T-cell (primary cell): ENCODE results near the gene APOD. TPM values are rescaled to one million over a fixed set of nuclear protein-coding genes. Genes with fewer than 3 reads are reported as not detected.

Experiments used
- ATAC-seq, 4 experiments: fragments of 200-7000 bp in 3 of 4; fragments of 150-1000 bp in 1 of 4; cut with Tn5 transposase; replicated peaks in 1 of 4; 1 replicate in 3 of 4; 2 replicates in 1 of 4; pipeline ENCODE4 v1.10.0; 2021; ENCODE audit warnings: moderate library complexity in 3 of 4, mild to moderate bottlenecking in 2 of 4, moderate number of reproducible peaks in 1 of 4
- CTCF ChIA-PET, 2 donors: fragments of 300-600 bp; sonication (Branson Sonifier 250); formaldehyde crosslinking; loops; one replicate each; lab custom pipeline; 2022; ENCODE audit warnings: antibody characterized with exemption in 2 of 2; lab: Charles Lee
- POLR2A ChIA-PET, 2 donors: fragments of 300-600 bp; sonication (Branson Sonifier 250); formaldehyde crosslinking; loops; one replicate each; lab custom pipeline; 2022; ENCODE audit warnings: antibody characterized with exemption in 2 of 2; lab: Charles Lee
- DNase-seq, 35 experiments: peaks; one replicate each; pipeline versions ENCODE4 v3.0.0 to v3.0.0-alpha.2; 2013 to 2023
- H3K27ac ChIP-seq: one replicate; pipeline ENCODE4 v1.5.1; 2013; ENCODE audit warnings: low read length
- H3K27me3 ChIP-seq, 2 experiments: replicated peaks in 1 of 2; 1 replicate in 1 of 2; 2 replicates in 1 of 2; pipeline versions ENCODE4 v1.6.1 to v1.7.0; 2013; ENCODE audit warnings: low read length in 1 of 2, mixed read lengths in 1 of 2; ENCODE audit not compliant: control insufficient read depth in 2 of 2, insufficient read depth in 2 of 2; ENCODE audit errors: extremely low read depth in 1 of 2
- H3K36me3 ChIP-seq, 2 donors: 1 replicate in 1 of 2; 2 replicates in 1 of 2; pipeline versions ENCODE4 v1.6.1 to v1.7.0; 2013; ENCODE audit warnings: low read length in 1 of 2; ENCODE audit not compliant: control insufficient read depth in 2 of 2, insufficient read depth in 1 of 2; ENCODE audit errors: extremely low read depth in 1 of 2
- H3K4me1 ChIP-seq, 2 experiments: 1 replicate in 1 of 2; 2 replicates in 1 of 2; pipeline versions ENCODE4 v1.6.1 to v1.7.0; 2013; ENCODE audit warnings: low read length in 2 of 2, mixed read lengths in 1 of 2; ENCODE audit not compliant: insufficient read depth in 2 of 2, control insufficient read depth in 1 of 2; ENCODE audit errors: extremely low read depth in 1 of 2
- H3K4me3 ChIP-seq, 2 donors: 1 replicate in 1 of 2; 2 replicates in 1 of 2; pipeline versions ENCODE4 v1.5.1 to v1.7.0; 2013; ENCODE audit warnings: mild to moderate bottlenecking in 2 of 2, low read length in 1 of 2, moderate library complexity in 1 of 2; ENCODE audit not compliant: control insufficient read depth in 1 of 2; ENCODE audit errors: extremely low read depth in 1 of 2
- H3K9me3 ChIP-seq: 2 replicates; pipeline ENCODE4 v1.7.0; 2013
- H3K27ac Mint-ChIP-seq, 2 donors: one replicate each; pipeline ENCODE4 v1.8.0; 2020 to 2021; ENCODE audit warnings: mild to moderate bottlenecking in 2 of 2, mixed read lengths in 2 of 2
- H3K27me3 Mint-ChIP-seq, 2 donors: one replicate each; pipeline ENCODE4 v1.8.0; 2021 to 2022; ENCODE audit warnings: mixed read lengths in 2 of 2
- H3K36me3 Mint-ChIP-seq: one replicate; pipeline ENCODE4 v1.8.0; 2021; ENCODE audit warnings: mixed read lengths
- H3K4me1 Mint-ChIP-seq, 3 donors: one replicate each; pipeline ENCODE4 v1.8.0; 2020 to 2022; ENCODE audit warnings: mixed read lengths in 3 of 3, mild to moderate bottlenecking in 1 of 3
- H3K4me3 Mint-ChIP-seq, 3 donors: one replicate each; pipeline ENCODE4 v1.8.0; 2020 to 2022; ENCODE audit warnings: mild to moderate bottlenecking in 3 of 3, mixed read lengths in 3 of 3, moderate library complexity in 3 of 3
- H3K9me3 Mint-ChIP-seq, 3 donors: one replicate each; pipeline ENCODE4 v1.8.0; 2020 to 2022; ENCODE audit warnings: mixed read lengths in 3 of 3
- WGBS: methylation state at CpG from one replicate; pipeline ENCODE4 v1.1.5; 2013; ENCODE audit warnings: missing lambda C conversion rate; ENCODE audit not compliant: insufficient coverage; 5-methylcytosine and 5-hydroxymethylcytosine counted together
- total RNA-seq, 35 experiments: library from RNA in 6 of 35; stranded (reverse) in 6 of 35; fragments of 120-200 nt in 1 of 35; gene quantifications; one replicate each; pipeline versions ENCODE4 v1.2.1 to v1.2.4 and lab custom pipeline; 2013 to 2026

The APOD gene
- total RNA-seq, 5 donors from 2014 or later (not counting 1 experiment from before 2014, with no cell fraction given), result 0.55 TPM; not detected in 4

GRCh38 chr3:195558602-195559001, 25.1 kb downstream of the APOD start:
- Mint-ChIP-seq H3K27me3 (no peaks in the 10 kb centered on the region), H3K27ac (peak overlapping the region; percentile 20 to 64), H3K4me3 (no peak overlapping the region), H3K4me1 (peaks cover 28 to 36% (median 35%) of the 10 kb centered on the region in 3 donors), H3K9me3 (no peaks in the 10 kb centered on the region), H3K36me3 (no peaks in the 10 kb centered on the region)
- ATAC-seq, result peak; percentile 71 to 81 (median 74)
- DNase-seq, result peak in 19 of 35 experiments; percentile 17 to 74 (median 38)
- no peak overlapping the region for H3K4me3 ChIP-seq
- ChIA-PET POLR2A (no interaction called here), CTCF (interaction anchor here in 1 of 2 donors (1.0 kb wide), 1 partner anchor 8 kb away, joined by 5 read pairs; no protein-coding TSS in a partner anchor)
- no peaks in the 10 kb centered on the region for H3K9me3 ChIP-seq
- no peaks in the 10 kb centered on the region for H3K27me3 ChIP-seq
- peaks cover 0 to 24% of the 10 kb centered on the region in 2 experiments for H3K4me1 ChIP-seq
- no CpG with 5 or more reads among the region's 3 CpGs for WGBS
- H3K36me3 ChIP-seq, result no peaks in the 10 kb centered on the region
- H3K27ac ChIP-seq, result no peak overlapping the region

GRCh38 chr3:195557322-195557721, 26.4 kb downstream of the APOD start:
- Mint-ChIP-seq H3K27me3 (no peaks in the 10 kb centered on the region), H3K4me1 (peaks cover 41 to 48% (median 48%) of the 10 kb centered on the region in 3 donors), H3K36me3 (no peaks in the 10 kb centered on the region), H3K4me3 (no peak overlapping the region), H3K27ac (peak overlapping the region; percentile 19 to 28), H3K9me3 (no peaks in the 10 kb centered on the region)
- no peaks in the 10 kb centered on the region for H3K36me3 ChIP-seq
- no peak overlapping the region for H3K4me3 ChIP-seq
- peaks cover 7 to 37% of the 10 kb centered on the region in 2 experiments for H3K4me1 ChIP-seq
- no peak overlapping the region for H3K27ac ChIP-seq
- ATAC-seq (no peak), DNase-seq (no peak)
- H3K9me3 ChIP-seq, result no peaks in the 10 kb centered on the region
- POLR2A ChIA-PET, result interaction anchor here in 1 of 2 donors (0.5 kb wide), 1 partner anchor 345 kb away, joined by 3 read pairs; no protein-coding TSS in a partner anchor
- CTCF ChIA-PET, result interaction anchor here in 1 of 2 donors (2.1 kb wide), 1 partner anchor 12 kb away, joined by 4 read pairs; no protein-coding TSS in a partner anchor
- H3K27me3 ChIP-seq, result no peaks in the 10 kb centered on the region
- WGBS, result 100% methylated on average over 1 of the region's 4 CpGs

- H3K4me3 Mint-ChIP-seq, result peak overlapping the region in 2 of 3 donors; percentile 13 to 63
- ChIA-PET POLR2A (no interaction called here), CTCF (interaction anchor here in 1 of 2 donors (0.9 to 2.1 kb wide), 3 partner anchors 11 to 294 kb away, joined by 3 to 4 read pairs (median 3); no protein-coding TSS in a partner anchor)
- WGBS, result 80% methylated on average over 5 of the region's 10 CpGs
- DNase-seq (peak in 22 of 35 experiments; percentile 15 to 55 (median 42)), ATAC-seq (peak; percentile 45 to 65 (median 59))
- H3K36me3 Mint-ChIP-seq, result no peaks in the 10 kb centered on the region
- H3K27me3 ChIP-seq, result no peaks in the 10 kb centered on the region
- H3K4me1 ChIP-seq, result peaks cover 17 to 46% of the 10 kb centered on the region in 2 experiments
- no peaks in the 10 kb centered on the region for H3K36me3 ChIP-seq
- H3K4me1 Mint-ChIP-seq, result peaks cover 50 to 58% (median 56%) of the 10 kb centered on the region in 3 donors
- H3K9me3 Mint-ChIP-seq, result no peaks in the 10 kb centered on the region
- peak overlapping the region; percentile 97 to 99 for H3K27ac Mint-ChIP-seq
- no peaks in the 10 kb centered on the region for H3K27me3 Mint-ChIP-seq
- H3K4me3 ChIP-seq, result no peak overlapping the region
- H3K27ac ChIP-seq, result no peak overlapping the region
- H3K9me3 ChIP-seq, result no peaks in the 10 kb centered on the region
These were observed 27.4 kb downstream of the APOD start for GRCh38 chr3:195556390-195556789.

- POLR2A ChIA-PET, result no interaction called here
- no peaks in the 10 kb centered on the region for H3K9me3 Mint-ChIP-seq
- H3K4me3 ChIP-seq, result no peak overlapping the region
- H3K27me3 ChIP-seq, result no peaks in the 10 kb centered on the region
- 76% methylated on average over 5 of the region's 8 CpGs for WGBS
- peaks cover 63 to 70% (median 67%) of the 10 kb centered on the region in 3 donors for H3K4me1 Mint-ChIP-seq
- peak in 1 of 4 experiments; percentile 37 for ATAC-seq
- H3K4me1 ChIP-seq, result peaks cover 27 to 57% of the 10 kb centered on the region in 2 experiments
- H3K4me3 Mint-ChIP-seq, result peak overlapping the region; percentile 54 to 63 (median 60)
- H3K27me3 Mint-ChIP-seq, result no peaks in the 10 kb centered on the region
- H3K36me3 Mint-ChIP-seq, result no peaks in the 10 kb centered on the region
- peak overlapping the region; percentile 97 to 99 for H3K27ac Mint-ChIP-seq
- H3K36me3 ChIP-seq, result no peaks in the 10 kb centered on the region
- no peaks in the 10 kb centered on the region for H3K9me3 ChIP-seq
- CTCF ChIA-PET, result no interaction called here
- peak overlapping the region; percentile 37 for H3K27ac ChIP-seq
- peak in 1 of 35 experiments; percentile 41 for DNase-seq
These were observed 28.6 kb downstream of the APOD start for GRCh38 chr3:195555110-195555509.

GRCh38 chr3:195554458-195554857, 29.3 kb downstream of the APOD start:
- H3K4me3 ChIP-seq, result no peak overlapping the region
- no peaks in the 10 kb centered on the region for H3K9me3 ChIP-seq
- CTCF ChIA-PET, result no interaction called here
- DNase-seq (no peak), ATAC-seq (no peak)
- no peaks in the 10 kb centered on the region for H3K27me3 Mint-ChIP-seq
- peak overlapping the region; percentile 37 for H3K27ac ChIP-seq
- H3K27me3 ChIP-seq, result no peaks in the 10 kb centered on the region
- POLR2A ChIA-PET, result no interaction called here
- peaks cover 27 to 63% of the 10 kb centered on the region in 2 experiments for H3K4me1 ChIP-seq
- no peaks in the 10 kb centered on the region for H3K36me3 ChIP-seq
- no peaks in the 10 kb centered on the region for H3K9me3 Mint-ChIP-seq
- H3K36me3 Mint-ChIP-seq, result no peaks in the 10 kb centered on the region
- peaks cover 67 to 77% (median 73%) of the 10 kb centered on the region in 3 donors for H3K4me1 Mint-ChIP-seq
- over 99% methylated on average over 12 of the region's 15 CpGs for WGBS
- H3K4me3 Mint-ChIP-seq, result peak overlapping the region in 1 of 3 donors; percentile 63
- peak overlapping the region; percentile 97 to 99 for H3K27ac Mint-ChIP-seq

- POLR2A ChIA-PET, result interaction anchor here in 1 of 2 donors (0.6 kb wide), 1 partner anchor 527 kb away, joined by 4 read pairs; no protein-coding TSS in a partner anchor
- H3K4me3 Mint-ChIP-seq, result peak overlapping the region in 1 of 3 donors; percentile 93
These were observed 30.5 kb downstream of the APOD start for GRCh38 chr3:195553268-195553667.

More at GRCh38 chr3:195553268-195553667, 30.5 kb downstream of the APOD start:
- Mint-ChIP-seq H3K27me3 (no peaks in the 10 kb centered on the region), H3K9me3 (no peaks in the 10 kb centered on the region), H3K4me1 (peaks cover 68 to 80% (median 75%) of the 10 kb centered on the region in 3 donors), H3K27ac (peak overlapping the region; percentile 97 to 99), H3K36me3 (no peaks in the 10 kb centered on the region)
- H3K36me3 ChIP-seq, result no peaks in the 10 kb centered on the region
- H3K4me3 ChIP-seq, result no peak overlapping the region
- ATAC-seq (no peak), DNase-seq (no peak)
- no peaks in the 10 kb centered on the region for H3K9me3 ChIP-seq
- H3K27me3 ChIP-seq, result no peaks in the 10 kb centered on the region
- H3K27ac ChIP-seq, result peak overlapping the region; percentile 95
- CTCF ChIA-PET, result interaction anchor here (0.6 to 1.4 kb wide), 4 partner anchors 11 to 308 kb away, joined by 3 to 7 read pairs (median 4); no protein-coding TSS in a partner anchor
- H3K4me1 ChIP-seq, result peaks cover 36 to 72% of the 10 kb centered on the region in 2 experiments
- WGBS, result 52% methylated on average over 3 of the region's 7 CpGs
